ENCODE measurements around the gene CDH13. TPM values are rescaled to one million over a fixed set of nuclear protein-coding genes. Genes with fewer than 3 reads are reported as not detected.
"Not testable (repeated sequence)": the region's sequence is repeated elsewhere in the genome, so short reads cannot be mapped to it uniquely, and the experiment has no call there.

CDH13 gene
- total RNA-seq, 1 donor from 2014 or later = not detected

GRCh38 chr16:82933933-82934332 is 307.2 kb downstream of the CDH13 start:
- H3K27me3 Mint-ChIP-seq; H3K4me3 Mint-ChIP-seq; H3K4me1 Mint-ChIP-seq; DNase-seq; H3K9me3 Mint-ChIP-seq; H3K27ac Mint-ChIP-seq; intact Hi-C loops (cut with micrococcal nuclease); H3K36me3 Mint-ChIP-seq (ENCODE audit: low read depth): not testable (repeated sequence)

- no peaks in the 10 kb centered on the region for H3K4me1 Mint-ChIP-seq
- DNase-seq = no peak
- H3K27me3 Mint-ChIP-seq = no peaks in the 10 kb centered on the region
- no peak overlapping the region for H3K27ac Mint-ChIP-seq
- intact Hi-C loops (cut with micrococcal nuclease) = no loop called here
- no peaks in the 10 kb centered on the region for H3K36me3 Mint-ChIP-seq (ENCODE audit: low read depth)
- H3K4me3 Mint-ChIP-seq = no peak overlapping the region
- H3K9me3 Mint-ChIP-seq = peaks cover 9% of the 10 kb centered on the region
Measured at GRCh38 chr16:82935766-82936165, 309.0 kb downstream of the CDH13 start.

- DNase-seq = no peak
- Mint-ChIP-seq H3K36me3 (ENCODE audit: low read depth) (no peaks in the 10 kb centered on the region), H3K4me3 (no peak overlapping the region), H3K27me3 (no peaks in the 10 kb centered on the region), H3K27ac (no peak overlapping the region), H3K4me1 (no peaks in the 10 kb centered on the region), H3K9me3 (peaks cover 14% of the 10 kb centered on the region)
- intact Hi-C loops (cut with micrococcal nuclease) = no loop called here
Measured at GRCh38 chr16:82936941-82937551, 310.3 kb downstream of the CDH13 start.

- DNase-seq = no peak
- Mint-ChIP-seq H3K36me3 (ENCODE audit: low read depth) (no peaks in the 10 kb centered on the region), H3K27me3 (no peaks in the 10 kb centered on the region), H3K4me3 (no peak overlapping the region), H3K27ac (no peak overlapping the region), H3K9me3 (peaks cover 14% of the 10 kb centered on the region), H3K4me1 (no peaks in the 10 kb centered on the region)
- intact Hi-C loops (cut with micrococcal nuclease) = no loop called here
Measured at GRCh38 chr16:82937926-82938520, 311.3 kb downstream of the CDH13 start.

- H3K27ac Mint-ChIP-seq = no peak overlapping the region
- no peaks in the 10 kb centered on the region for H3K36me3 Mint-ChIP-seq (ENCODE audit: low read depth)
- peaks cover 12% of the 10 kb centered on the region for H3K9me3 Mint-ChIP-seq
- H3K4me1 Mint-ChIP-seq = peaks cover 8% of the 10 kb centered on the region
- no peak for DNase-seq
- no peak overlapping the region for H3K4me3 Mint-ChIP-seq
- intact Hi-C loops (cut with micrococcal nuclease) = no loop called here
- H3K27me3 Mint-ChIP-seq = no peaks in the 10 kb centered on the region
Measured at GRCh38 chr16:82943371-82943770, 316.6 kb downstream of the CDH13 start.

GRCh38 chr16:82945420-82946101 is 318.8 kb downstream of the CDH13 start:
- no peak overlapping the region for H3K4me3 Mint-ChIP-seq
- DNase-seq = no peak
- H3K9me3 Mint-ChIP-seq = peaks cover 12% of the 10 kb centered on the region
- H3K36me3 Mint-ChIP-seq (ENCODE audit: low read depth) = no peaks in the 10 kb centered on the region
- H3K27me3 Mint-ChIP-seq = no peaks in the 10 kb centered on the region
- peaks cover 8% of the 10 kb centered on the region for H3K4me1 Mint-ChIP-seq
- intact Hi-C loops (cut with micrococcal nuclease) = no loop called here
- no peak overlapping the region for H3K27ac Mint-ChIP-seq

GRCh38 chr16:82947698-82948097 is 320.9 kb downstream of the CDH13 start:
- H3K27ac Mint-ChIP-seq = no peak overlapping the region
- intact Hi-C loops (cut with micrococcal nuclease) = no loop called here
- peaks cover 8% of the 10 kb centered on the region for H3K4me1 Mint-ChIP-seq
- H3K4me3 Mint-ChIP-seq = no peak overlapping the region
- H3K27me3 Mint-ChIP-seq = no peaks in the 10 kb centered on the region
- H3K36me3 Mint-ChIP-seq (ENCODE audit: low read depth) = no peaks in the 10 kb centered on the region
- H3K9me3 Mint-ChIP-seq = peaks cover 6% of the 10 kb centered on the region
- no peak for DNase-seq

- no peak overlapping the region for H3K27ac Mint-ChIP-seq
- H3K27me3 Mint-ChIP-seq = no peaks in the 10 kb centered on the region
- no peaks in the 10 kb centered on the region for H3K36me3 Mint-ChIP-seq (ENCODE audit: low read depth)
- no peak for DNase-seq
- H3K4me1 Mint-ChIP-seq = peaks cover 8% of the 10 kb centered on the region
- H3K4me3 Mint-ChIP-seq = no peak overlapping the region
- H3K9me3 Mint-ChIP-seq = peaks cover 6% of the 10 kb centered on the region
- intact Hi-C loops (cut with micrococcal nuclease) = no loop called here
Measured at GRCh38 chr16:82949016-82949415, 322.2 kb downstream of the CDH13 start.

- Mint-ChIP-seq H3K9me3 (no peaks in the 10 kb centered on the region), H3K27ac (no peak overlapping the region), H3K27me3 (no peaks in the 10 kb centered on the region), H3K4me1 (no peaks in the 10 kb centered on the region), H3K4me3 (no peak overlapping the region), H3K36me3 (ENCODE audit: low read depth) (no peaks in the 10 kb centered on the region)
- intact Hi-C loops (cut with micrococcal nuclease) = no loop called here
- DNase-seq = no peak
Measured at GRCh38 chr16:82953517-82953916, 326.7 kb downstream of the CDH13 start.

- no peak for DNase-seq
- Mint-ChIP-seq H3K36me3 (ENCODE audit: low read depth) (no peaks in the 10 kb centered on the region), H3K4me3 (no peak overlapping the region), H3K4me1 (no peaks in the 10 kb centered on the region), H3K27ac (no peak overlapping the region), H3K9me3 (no peaks in the 10 kb centered on the region), H3K27me3 (no peaks in the 10 kb centered on the region)
- intact Hi-C loops (cut with micrococcal nuclease) = no loop called here
Measured at GRCh38 chr16:82954224-82954929, 327.6 kb downstream of the CDH13 start.

- no peak for DNase-seq
- Mint-ChIP-seq H3K4me3 (no peak overlapping the region), H3K27me3 (no peaks in the 10 kb centered on the region), H3K36me3 (ENCODE audit: low read depth) (no peaks in the 10 kb centered on the region), H3K27ac (no peak overlapping the region), H3K9me3 (peaks cover 5% of the 10 kb centered on the region), H3K4me1 (no peaks in the 10 kb centered on the region)
- intact Hi-C loops (cut with micrococcal nuclease) = no loop called here
Measured at GRCh38 chr16:82955741-82956348, 329.1 kb downstream of the CDH13 start.

- Mint-ChIP-seq H3K27me3 (no peaks in the 10 kb centered on the region), H3K36me3 (ENCODE audit: low read depth) (no peaks in the 10 kb centered on the region), H3K4me1 (no peaks in the 10 kb centered on the region), H3K27ac (no peak overlapping the region), H3K9me3 (peaks cover 5% of the 10 kb centered on the region), H3K4me3 (no peak overlapping the region)
- DNase-seq = no peak
- intact Hi-C loops (cut with micrococcal nuclease) = no loop called here
Measured at GRCh38 chr16:82957212-82957611, 330.4 kb downstream of the CDH13 start.

GRCh38 chr16:82960918-82961317 is 334.1 kb downstream of the CDH13 start:
- Mint-ChIP-seq H3K4me3 (no peak overlapping the region), H3K27me3 (no peaks in the 10 kb centered on the region), H3K36me3 (ENCODE audit: low read depth) (no peaks in the 10 kb centered on the region), H3K9me3 (peaks cover 5% of the 10 kb centered on the region), H3K27ac (no peak overlapping the region), H3K4me1 (no peaks in the 10 kb centered on the region)
- intact Hi-C loops (cut with micrococcal nuclease) = no loop called here
- no peak for DNase-seq

- Mint-ChIP-seq H3K27ac (no peak overlapping the region), H3K36me3 (ENCODE audit: low read depth) (no peaks in the 10 kb centered on the region), H3K27me3 (no peaks in the 10 kb centered on the region), H3K4me3 (no peak overlapping the region), H3K9me3 (peaks cover 5% of the 10 kb centered on the region), H3K4me1 (no peaks in the 10 kb centered on the region)
- intact Hi-C loops (cut with micrococcal nuclease) = no loop called here
- DNase-seq = no peak
Measured at GRCh38 chr16:82963653-82964052, 336.9 kb downstream of the CDH13 start.
